OCI-LY1 (cell line): Measurements from ENCODE around the gene OTOL1.

Experiments used
- EZH2 ChIP-seq: fragments of 200-600 bp; sonication (generic), shearing (Covaris generic); IDR thresholded peaks from 2 replicates; pipeline ENCODE4 v1.8.0; 2017; ENCODE audit warnings: borderline replicate concordance, mixed run types, mild to moderate bottlenecking, antibody characterized with exemption, low read length, moderate library complexity, mixed read lengths
- TF ChIP-seq, protein P1 (sequence below): fragments of 200-600 bp; sonication (generic), shearing (Covaris generic); IDR thresholded peaks from 2 replicates; pipeline ENCODE4 v1.5.1; 2017; ENCODE audit warnings: mild to moderate bottlenecking, antibody characterized with exemption, low read length, moderate library complexity, mixed read lengths

- TF ChIP-seq, protein P1, sequence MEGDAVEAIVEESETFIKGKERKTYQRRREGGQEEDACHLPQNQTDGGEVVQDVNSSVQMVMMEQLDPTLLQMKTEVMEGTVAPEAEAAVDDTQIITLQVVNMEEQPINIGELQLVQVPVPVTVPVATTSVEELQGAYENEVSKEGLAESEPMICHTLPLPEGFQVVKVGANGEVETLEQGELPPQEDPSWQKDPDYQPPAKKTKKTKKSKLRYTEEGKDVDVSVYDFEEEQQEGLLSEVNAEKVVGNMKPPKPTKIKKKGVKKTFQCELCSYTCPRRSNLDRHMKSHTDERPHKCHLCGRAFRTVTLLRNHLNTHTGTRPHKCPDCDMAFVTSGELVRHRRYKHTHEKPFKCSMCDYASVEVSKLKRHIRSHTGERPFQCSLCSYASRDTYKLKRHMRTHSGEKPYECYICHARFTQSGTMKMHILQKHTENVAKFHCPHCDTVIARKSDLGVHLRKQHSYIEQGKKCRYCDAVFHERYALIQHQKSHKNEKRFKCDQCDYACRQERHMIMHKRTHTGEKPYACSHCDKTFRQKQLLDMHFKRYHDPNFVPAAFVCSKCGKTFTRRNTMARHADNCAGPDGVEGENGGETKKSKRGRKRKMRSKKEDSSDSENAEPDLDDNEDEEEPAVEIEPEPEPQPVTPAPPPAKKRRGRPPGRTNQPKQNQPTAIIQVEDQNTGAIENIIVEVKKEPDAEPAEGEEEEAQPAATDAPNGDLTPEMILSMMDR: no peak
- TF ChIP-seq EZH2: no peak
Observed at GRCh38 chr3:161474139-161474538, 22.5 kb upstream of the OTOL1 start.
